IPS-NIHi11 (cell line): ENCODE measurements around the gene ULK1.
"Not testable (repeated sequence)": the region's sequence is repeated elsewhere in the genome, so short reads cannot be mapped to it uniquely, and the experiment has no call there.

ENCODE experiments used
- DNase-seq: peaks from one replicate; pipeline ENCODE4 v3.0.0; 2012; ENCODE audit warnings: mixed read lengths, low spot score

The ULK1 gene

DNA sequence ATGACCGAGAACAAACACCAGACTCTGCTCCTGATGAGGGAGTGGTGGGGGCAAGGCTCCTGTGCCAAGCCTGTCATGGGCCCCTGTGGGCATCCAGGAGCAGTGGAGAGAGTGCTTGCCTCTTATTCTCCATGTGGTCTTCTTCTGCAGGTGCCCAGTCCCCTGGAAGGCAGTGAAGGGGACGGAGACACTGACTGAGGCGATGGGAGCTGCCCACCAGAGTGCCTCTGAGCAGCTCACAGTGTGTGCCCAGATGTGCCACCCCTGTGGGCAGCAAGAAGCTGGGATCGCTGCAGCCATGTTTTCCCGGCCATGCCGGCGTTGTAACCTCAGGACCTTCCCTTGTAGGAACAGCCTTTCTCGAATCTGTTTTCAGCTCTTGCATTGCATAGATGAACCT is 49.0 kb downstream of the ULK1 start:
- DNase-seq, result no peak

DNA sequence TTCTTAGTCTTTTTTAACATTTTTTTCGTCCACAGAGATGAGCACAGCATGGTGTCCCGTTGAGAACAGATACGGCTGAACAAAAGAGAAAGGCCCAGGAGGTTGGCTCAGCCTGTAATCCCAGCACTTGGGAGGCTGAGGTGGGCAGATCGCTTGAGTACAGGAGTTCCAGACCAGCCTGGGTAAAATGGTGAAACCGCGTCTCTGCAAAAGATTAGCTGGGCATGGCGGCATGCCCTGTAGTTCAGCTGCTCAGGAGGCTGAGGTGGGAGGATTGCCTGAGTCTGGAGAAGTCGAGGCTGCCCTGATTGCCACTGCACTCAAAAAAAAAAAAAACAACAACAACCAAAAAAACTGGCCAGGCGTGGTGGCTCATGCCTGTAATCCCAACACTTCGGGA is 49.5 kb downstream of the ULK1 start:
- no peak for DNase-seq

DNA sequence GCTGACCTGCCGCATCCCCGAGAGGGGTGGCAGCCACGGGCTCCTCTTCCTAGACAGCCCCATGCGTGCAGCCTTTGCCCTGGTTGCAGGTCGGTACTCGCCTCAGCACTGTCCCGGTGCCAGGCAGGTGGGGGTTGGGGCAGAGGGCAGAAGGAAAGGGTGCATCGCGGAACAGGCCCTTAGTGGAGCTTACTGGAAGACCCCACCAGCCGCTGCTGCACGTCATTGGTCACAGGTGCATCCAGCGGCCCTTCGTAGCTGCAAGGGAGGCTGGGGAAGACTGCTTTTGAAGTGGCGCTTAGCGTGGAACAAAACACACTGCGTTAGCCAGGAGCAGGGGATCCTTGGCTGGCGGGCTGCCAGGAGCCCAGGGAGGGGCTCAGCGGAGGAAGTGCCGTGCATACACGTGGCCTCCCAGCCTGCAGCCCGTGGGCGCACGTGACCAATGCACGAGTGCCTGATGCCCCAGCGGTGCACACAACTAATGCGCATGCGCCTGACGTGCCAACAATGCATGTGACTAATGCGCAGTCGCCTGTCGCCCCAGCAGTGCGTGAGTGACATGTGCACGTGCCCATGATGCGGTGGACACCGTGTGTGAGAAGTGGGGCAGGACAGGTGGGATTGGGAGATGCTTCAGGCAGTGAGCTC is 50.3 kb downstream of the ULK1 start:
- no peak for DNase-seq

DNA sequence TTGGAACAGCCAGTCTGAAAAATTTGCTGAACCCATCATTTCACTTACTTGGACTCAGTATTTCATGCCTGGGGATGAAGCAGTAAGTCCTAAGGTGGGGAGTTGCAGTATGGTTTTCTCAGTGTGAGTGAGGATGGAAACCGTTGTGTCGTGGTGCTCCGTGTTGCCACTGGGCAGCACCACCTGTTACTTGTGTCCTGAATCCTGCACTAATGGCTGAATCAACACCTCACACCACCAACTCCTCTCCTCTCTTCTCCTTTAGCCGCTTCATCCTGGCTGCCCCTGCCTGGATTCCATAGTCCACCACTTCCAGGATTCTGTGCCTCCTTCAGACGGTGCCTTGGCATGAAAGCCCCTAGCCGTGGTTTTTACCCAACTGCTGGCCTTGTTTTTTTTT is 52.3 kb downstream of the ULK1 start:
- DNase-seq, result no peak

DNA sequence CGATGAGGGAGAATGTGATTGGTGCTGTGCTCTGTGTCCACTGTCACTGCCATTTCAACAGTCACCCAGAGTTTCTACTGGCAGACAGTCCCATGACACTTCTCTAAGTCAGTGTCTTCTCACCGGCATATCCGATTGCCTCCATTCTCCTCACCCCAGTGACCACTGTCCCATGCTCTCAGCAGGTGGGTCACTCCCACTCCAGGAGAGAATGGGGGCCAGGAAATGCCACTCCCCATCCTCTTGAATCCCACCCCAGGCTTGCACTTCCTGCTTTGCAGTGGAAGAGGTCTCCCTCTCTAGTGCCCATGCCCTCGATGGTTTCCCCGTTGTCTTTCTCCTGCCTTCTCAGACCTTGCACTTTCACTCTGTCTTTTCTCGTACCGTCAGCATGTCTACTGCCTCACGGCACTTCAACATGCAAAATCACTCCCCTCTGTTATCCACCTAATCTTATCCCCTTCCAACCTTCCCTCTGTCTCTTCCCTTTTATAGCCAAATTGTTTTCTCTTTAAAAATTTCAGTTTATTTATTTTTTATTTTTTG is 53.1 kb downstream of the ULK1 start:
- DNase-seq, result no peak

DNA sequence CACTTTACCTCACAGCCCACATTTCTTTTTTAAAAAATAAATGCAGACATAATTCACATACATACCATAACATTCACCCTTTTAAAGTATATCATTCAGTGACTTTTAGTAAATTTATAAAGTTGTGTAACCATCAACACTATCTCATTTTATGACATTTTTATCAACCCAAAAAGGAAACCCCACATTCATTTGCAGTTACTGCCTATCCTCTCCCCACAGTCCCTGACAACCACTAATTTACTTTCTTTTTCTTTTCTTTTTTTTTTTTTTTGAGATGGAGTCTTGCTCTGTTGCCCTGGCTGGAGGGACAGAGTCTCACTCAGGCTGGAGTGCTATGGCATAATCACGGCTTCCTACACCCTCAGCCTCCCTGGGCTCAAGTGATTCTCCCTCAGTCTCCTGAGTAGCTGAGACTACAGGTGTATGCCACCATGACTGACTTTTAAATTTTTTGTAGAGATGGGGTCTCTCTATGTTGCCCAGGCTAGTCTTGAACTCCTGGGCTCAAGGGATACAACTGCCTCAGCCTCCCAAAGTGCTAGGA is 53.8 kb downstream of the ULK1 start:
- no peak for DNase-seq

DNA sequence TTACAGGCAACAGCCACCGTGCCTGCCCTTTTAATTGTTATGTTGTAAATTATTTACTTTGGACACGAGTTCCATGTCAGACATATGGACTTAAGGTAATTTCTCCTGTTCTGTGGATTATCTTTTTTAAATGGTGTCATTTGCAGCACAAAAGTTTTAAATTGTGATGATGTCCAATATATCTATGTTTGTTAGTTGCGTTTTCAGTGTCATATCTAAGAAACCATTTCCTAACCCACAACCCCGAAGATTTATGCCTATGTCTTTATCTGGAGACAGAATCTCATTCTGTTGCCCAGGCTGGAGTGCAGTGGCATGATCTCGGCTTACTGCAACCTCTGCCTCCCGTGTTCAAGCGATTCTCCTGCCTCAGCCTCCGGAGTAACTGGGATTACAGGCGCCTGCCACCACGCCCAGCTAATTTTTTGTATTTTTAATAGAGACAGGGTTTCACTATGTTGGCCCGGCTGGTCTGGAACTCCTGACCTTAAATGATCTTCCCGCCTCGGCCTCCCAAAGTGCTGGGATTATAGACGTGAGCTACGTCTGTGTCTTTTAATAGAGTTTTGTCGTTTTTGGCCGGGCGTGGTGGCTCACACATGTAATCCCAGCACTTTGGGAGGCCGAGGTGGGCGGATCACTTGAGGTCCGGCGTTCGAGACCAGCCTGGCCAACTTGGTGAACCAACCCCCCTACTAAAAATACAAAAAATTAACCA is 54.5 kb downstream of the ULK1 start:
- not testable (repeated sequence) for DNase-seq

DNA sequence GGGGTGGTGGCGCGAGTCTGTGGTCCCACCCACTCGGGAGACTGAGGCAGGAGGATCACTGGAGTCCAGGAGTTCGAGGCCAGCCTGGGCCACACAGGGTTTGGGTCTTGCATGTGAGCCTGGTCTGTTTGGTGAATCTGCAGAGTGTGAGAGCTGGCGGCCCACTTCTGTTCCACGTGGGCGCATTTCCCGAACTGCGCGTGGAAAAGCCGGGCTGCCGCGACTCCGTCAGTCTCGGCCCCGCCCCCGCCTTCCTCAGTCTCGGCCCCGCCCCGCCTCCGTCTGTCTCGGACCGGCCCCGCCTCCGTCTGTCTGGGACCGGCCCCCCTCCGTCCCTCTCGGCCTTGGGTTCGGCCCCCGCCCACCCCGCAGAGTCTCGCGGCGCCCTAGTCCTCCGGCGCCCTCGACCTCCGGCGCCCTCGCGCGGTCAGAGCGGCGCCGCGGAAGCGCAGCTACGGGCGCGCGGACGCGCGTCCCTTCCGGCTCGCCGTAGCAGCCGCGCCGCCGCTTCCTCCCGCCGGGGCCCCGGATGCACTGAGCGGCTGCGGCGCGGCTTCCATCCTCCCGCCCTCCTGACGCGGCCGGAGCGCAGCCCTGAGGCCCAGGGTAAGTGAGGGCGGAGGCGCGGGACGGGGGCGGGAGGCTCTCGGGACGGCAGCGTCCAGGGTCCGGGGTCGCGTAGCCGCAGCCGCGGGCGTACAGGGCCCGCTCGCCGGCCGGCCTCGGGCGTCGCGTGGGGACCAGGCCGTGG is 55.2 kb downstream of the ULK1 start, which contains the start of gene EP400:
Gene EP400 (plus strand): TSS at position 512 of the 751 bp plus-strand sequence. CDS start 10,678 bp downstream, outside the sequence.
- DNase-seq, result peak; percentile 98

DNA sequence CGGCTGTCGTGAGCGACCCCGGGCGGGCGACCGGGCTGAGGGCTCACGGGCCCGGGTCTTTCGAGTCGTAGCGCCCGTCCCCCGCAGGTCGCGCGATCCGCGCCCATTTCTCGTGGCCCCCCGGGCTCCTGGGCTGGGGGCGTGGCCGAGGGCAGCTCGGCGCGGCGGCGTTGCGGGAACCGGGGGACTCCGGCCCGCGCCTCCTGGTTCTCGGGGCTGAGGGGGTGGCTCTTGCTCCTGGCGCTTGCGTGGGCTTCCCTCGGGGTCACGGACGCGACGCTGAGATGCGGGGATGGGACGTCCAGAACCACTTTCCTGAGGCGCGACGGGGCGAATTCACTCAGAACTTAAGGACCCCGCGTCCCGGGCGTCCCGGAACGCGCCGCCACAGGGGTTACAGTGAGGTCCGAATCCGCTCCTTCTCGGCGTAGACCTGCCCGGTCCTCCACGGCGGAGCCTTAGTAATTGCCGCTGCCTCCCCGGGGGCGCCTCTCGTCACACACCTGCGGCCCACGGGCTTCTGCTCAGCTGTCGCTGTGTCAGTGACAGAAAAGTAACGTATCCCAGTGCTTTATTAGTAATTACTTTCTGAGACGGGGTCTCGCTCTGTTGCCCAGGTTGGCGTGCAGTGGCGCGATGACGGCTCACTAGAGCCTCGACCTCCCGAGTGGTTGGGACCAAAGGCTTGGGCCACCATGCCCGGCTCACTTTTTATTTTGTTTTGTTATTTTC is 55.9 kb downstream of the ULK1 start:
- peak; percentile 60 for DNase-seq

DNA sequence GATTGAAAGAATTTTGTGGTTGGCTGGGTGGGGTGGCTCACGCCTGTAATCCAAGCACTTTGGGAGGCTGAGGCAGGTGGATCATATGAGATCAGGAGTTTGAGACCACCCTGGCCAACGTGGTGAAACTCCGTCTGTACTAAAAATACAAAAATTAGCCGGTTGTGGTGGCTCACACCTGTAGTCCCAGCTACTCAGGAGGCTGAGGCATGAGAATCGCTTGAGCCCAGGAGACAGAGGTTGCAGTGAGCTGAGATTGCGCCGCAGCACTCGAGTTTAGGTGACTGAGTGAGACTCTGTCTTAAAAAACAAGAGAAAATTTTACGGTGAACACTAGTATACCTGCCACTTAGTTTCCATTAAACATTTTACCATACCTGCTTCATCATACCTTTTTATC is 59.4 kb downstream of the ULK1 start:
- not testable (repeated sequence) for DNase-seq

DNA sequence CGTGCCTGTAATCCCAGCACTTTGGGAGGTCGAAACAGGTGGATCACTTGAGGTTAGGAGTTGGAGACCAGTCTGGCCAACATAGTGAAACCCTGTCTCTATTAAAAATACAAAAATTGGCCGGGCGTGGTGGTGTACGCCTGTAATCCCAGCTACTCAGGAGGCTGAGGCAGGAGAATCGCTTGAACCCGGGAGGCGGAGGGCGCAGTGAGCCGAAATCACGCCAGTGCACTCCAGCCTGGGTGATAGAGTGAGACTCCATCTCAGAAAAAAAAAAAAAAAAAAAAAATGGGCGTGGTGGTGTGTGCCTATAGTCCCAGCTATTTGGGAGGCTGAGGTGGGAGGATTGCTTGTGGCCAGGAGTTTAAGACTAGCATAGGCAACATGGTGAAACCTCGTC is 60.0 kb downstream of the ULK1 start:
- DNase-seq, result not testable (repeated sequence)

DNA sequence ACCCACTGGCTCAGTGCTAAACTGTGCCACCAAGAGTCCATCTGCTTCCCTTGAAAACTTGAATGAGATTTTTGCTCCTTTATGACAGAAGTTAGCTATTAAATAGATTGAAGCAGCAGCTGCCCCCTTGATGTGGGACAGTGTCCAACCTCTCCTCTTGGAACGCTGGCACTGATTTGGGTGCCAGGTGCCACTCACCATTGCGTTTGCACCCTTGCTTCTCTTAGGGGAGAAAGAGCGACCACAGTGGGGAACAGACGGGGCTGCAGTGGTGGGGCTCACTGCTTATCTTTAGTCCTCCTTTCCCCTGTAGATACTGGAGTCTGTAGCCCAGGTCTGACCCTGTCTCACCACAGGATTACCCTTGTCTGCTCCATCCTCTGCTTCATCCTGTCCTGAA is 64.7 kb downstream of the ULK1 start:
- DNase-seq, result no peak

DNA sequence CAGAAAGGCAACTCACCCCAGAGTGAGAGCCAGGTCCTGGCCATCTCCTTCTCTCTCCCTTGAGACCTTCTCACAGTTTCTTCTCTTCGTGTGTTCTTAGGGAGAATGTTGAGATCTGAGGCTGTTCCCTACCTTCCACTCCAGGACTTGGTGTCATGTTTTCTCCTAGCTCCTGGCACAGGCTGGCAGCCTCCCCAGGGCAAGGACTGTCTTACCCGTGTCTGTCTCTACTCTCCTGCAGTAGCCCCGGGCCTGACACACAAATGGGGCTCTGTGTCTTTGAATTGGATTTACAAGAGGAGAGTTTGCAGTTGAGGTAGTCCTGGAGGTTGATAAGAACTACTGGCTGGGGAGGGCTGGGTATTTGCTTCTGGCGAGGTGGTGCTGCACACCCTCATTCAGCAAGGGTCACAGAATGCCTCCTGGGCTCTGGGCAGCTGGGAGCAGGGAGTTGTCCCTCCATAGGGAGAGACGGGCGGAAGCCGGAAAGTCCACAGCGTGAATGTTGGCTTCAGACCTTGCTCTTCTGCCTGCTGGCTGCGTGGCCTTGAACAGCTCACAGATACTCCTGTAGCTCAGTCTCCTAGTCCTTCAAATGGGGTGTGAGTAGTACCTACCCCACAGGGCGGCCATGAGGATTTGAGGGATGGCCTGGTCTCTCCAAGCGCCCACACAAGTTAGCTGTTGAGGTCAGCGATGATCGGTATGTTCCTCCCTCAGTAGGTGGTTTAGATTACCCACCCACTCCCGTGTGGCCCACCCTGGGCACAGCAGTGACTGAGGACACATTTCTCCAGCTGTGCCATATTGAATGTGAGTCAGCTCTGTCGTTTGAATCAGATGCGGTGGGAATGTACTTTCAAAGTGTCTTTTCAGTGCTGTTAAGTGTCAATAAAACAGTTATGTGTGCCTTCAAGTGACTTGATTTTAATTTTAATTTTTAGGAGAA is 65.5 kb downstream of the ULK1 start:
- DNase-seq, result no peak

DNA sequence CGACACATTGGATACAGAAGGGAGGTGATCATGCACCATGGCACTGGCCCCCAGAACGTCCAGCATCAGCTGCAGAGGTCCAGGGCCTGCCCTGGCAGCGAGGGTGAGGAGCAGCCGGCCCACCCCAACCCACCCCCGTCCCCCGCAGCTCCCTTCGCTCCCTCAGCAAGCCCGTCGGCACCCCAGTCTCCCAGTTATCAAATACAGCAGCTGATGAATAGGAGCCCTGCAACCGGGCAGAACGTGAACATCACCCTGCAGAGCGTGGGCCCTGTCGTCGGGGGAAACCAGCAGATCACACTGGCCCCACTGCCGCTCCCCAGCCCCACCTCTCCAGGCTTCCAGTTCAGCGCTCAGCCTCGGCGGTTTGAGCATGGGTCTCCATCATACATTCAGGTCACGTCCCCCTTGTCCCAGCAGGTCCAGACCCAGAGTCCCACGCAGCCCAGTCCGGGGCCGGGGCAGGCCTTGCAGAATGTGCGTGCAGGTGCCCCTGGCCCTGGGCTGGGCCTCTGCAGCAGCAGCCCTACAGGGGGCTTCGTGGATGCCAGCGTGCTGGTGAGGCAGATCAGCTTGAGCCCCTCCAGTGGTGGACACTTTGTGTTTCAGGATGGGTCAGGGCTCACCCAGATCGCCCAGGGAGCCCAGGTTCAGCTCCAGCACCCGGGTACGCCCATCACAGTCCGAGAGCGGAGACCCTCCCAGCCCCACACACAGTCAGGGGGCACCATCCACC is 66.3 kb downstream of the ULK1 start:
- DNase-seq, result not testable (repeated sequence)

DNA sequence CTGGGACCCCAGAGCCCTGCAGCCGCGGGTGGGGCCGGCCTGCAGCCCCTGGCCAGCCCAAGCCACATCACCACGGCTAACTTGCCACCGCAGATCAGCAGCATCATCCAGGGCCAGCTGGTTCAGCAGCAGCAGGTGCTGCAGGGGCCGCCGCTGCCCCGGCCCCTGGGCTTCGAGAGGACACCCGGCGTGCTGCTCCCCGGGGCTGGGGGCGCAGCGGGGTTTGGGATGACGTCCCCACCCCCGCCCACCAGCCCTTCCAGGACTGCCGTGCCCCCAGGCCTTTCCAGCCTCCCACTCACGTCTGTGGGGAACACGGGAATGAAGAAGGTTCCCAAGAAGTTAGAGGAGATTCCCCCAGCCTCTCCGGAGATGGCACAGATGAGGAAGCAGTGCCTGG is 66.9 kb downstream of the ULK1 start:
- DNase-seq, result not testable (repeated sequence)

DNA sequence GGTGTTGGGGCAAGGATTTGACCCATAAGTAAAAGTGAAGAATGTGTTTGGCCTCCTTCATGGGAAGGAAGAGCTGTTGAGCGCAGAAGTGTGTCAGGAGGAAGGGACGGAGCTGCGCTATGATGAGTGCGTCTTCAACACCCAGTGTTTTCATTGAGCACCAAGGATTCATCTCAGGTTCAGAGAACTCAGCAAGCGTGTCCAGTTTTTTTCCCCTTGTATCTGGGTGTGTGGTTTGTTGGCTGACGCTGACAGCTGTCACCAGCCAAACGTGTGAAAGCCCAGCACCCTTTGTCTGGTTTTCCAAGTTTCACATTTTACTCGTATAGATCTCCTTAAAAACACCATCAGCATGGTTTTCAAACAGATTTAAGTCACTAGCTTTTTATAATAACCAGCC is 67.6 kb downstream of the ULK1 start:
- no peak for DNase-seq

DNA sequence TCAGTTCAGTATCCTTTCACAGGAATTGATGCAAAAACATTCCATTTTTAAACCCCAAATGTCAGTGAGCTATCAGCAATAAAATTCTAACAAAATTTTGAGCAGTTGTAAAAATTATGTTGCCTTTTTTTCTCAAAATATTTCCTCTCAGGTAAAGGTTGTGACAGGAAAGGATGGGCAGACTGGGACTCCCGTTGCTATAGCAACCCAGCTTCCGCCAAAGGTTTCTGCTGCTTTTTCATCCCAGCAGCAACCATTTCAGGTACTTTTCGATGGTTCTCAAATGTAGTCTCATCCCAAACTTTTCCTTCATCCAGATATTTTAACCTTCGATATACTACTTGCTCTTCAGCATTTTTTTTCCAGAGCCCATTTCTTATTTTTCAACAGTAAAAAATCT is 69.0 kb downstream of the ULK1 start:
- no peak for DNase-seq

DNA sequence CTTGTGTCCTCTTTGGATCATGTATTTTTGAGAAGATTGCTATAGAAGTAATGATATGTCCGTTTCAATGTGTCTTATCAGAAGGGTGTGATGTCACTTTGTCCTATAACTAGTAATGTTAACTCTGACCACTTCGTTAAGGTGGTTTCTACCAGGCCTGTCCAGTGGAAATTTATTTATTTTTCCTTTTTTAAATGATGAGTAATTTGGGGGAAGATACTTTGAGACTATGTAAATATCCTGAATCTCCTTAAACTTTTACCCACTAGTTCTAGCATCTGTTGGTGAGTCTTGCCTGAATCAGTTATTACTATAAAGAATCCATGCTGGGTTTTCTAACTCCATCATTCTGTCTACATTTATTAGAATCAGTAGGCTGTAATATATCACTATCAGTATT is 70.7 kb downstream of the ULK1 start:
- no peak for DNase-seq

DNA sequence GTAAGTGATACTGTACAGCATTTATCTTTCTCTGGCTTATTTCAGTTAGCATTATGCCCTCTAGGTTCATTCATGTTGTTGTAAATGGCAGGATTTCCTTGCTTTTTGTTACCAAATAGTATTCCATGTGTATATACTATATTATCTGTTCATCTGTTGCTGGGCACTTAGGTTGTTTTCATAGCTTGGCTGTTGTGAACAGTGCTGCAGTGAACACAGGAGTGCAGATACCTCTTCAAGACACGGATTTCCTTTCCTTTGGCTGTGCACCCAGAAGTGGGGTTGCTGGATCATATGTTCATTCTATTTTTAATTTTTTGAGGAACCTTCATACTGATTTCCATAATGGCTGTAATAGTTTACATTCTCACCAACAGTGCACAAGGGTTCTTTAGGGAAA is 76.8 kb downstream of the ULK1 start:
- DNase-seq, result no peak
